Lower leg skin (tissue), 4 donors: ENCODE data around the gene COMMD1. TPM values are rescaled to one million over a fixed set of nuclear protein-coding genes. Genes with fewer than 3 reads are reported as not detected.

Source experiments
- DNase-seq, 2 donors: peaks; one replicate each; pipeline ENCODE4 v3.0.0-alpha.2; 2019; ENCODE audit warnings: low spot score in 2 of 2
- H3K4me3 ChIP-seq: fragments of 200-600 bp; sonication (generic); 2 replicates; pipeline ENCODE4 v1.5.1; 2017; ENCODE audit warnings: mild to moderate bottlenecking, low read depth; ENCODE audit not compliant: poor library complexity, severe bottlenecking
- POLR2A ChIP-seq, 2 donors: fragments of 450-650 bp; IDR thresholded peaks; one replicate each; pipeline ENCODE4 v1.6.1; 2016 to 2017; ENCODE audit warnings: antibody characterized with exemption in 2 of 2, mild to moderate bottlenecking in 1 of 2, moderate library complexity in 1 of 2
- WGBS, 2 donors: methylation state at CpG; one replicate each; pipeline ENCODE4 v1.1.5; 2018; 5-methylcytosine and 5-hydroxymethylcytosine counted together
- intact Hi-C: fragments of 100-400 bp; cut with DNase I; formaldehyde crosslinking; loops from one replicate; pipeline ENCODE4 v1.15.0; 2023; ENCODE audit warnings: low total_unique reads
- total RNA-seq, 4 donors: library from RNA; depleted of rRNA; stranded (reverse); fragments of >200 nt; gene quantifications; one replicate each; pipeline ENCODE4 v1.1.0, GENCODE V29; 2016
- TF ChIP-seq, protein P1 (sequence below), 3 donors: fragments of 450-650 bp; IDR thresholded peaks; one replicate each; pipeline ENCODE4 v1.5.1; 2016; ENCODE audit warnings: antibody characterized with exemption in 3 of 3, mild to moderate bottlenecking in 3 of 3, moderate library complexity in 2 of 3

COMMD1 gene
- total RNA-seq, 4 donors from 2014 or later = 39.2 to 46.9 (median 43.1) TPM

DNA sequence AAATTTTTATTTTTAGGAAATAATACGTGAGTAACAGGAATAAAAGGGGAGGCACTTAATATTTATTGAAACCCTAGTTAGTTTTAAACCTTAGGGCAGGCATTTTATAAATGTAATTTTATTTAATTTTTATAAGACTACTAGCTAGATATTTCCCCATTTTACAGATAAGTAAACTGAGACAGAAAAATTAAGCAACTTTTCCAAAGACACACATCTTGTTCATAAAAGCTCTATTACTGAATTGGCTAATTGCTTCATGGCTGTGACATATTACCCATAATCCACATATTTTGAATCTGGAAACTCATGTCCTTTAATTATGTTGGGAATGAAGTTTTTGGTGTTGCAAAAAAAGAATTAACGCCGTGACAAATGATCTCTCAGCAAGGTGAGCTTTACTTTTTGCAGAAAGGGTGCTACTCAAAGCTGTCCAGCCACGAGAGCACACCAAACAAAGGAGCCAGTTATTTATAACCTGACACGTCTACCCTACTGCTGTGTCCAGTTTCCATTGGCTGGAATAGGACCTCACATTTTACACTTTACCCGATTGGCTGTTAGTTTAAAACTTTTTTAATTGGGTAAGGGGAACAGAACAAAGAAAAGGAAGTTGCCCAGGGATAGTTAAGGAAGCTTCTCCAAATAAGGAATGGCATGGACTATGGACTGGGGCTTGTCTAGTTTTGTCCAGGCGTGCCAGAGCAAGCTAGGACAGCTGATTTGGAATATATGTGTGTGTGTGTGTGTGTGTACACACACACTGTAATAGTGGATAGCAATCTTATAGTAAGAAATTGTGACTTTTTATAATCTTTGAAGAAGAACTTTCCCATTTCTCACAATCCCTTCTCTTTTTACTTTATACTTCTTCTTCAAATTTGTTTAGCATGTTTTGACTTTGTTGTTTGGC is 54.2 kb downstream of the COMMD1 start:
- WGBS, 2 donors = 90 to 92% methylated on average over 7 of the region's 7 CpGs
- H3K4me3 ChIP-seq = no peak overlapping the region
- intact Hi-C loops = no loop called here
- DNase-seq = no peak
- TF ChIP-seq, protein P1, sequence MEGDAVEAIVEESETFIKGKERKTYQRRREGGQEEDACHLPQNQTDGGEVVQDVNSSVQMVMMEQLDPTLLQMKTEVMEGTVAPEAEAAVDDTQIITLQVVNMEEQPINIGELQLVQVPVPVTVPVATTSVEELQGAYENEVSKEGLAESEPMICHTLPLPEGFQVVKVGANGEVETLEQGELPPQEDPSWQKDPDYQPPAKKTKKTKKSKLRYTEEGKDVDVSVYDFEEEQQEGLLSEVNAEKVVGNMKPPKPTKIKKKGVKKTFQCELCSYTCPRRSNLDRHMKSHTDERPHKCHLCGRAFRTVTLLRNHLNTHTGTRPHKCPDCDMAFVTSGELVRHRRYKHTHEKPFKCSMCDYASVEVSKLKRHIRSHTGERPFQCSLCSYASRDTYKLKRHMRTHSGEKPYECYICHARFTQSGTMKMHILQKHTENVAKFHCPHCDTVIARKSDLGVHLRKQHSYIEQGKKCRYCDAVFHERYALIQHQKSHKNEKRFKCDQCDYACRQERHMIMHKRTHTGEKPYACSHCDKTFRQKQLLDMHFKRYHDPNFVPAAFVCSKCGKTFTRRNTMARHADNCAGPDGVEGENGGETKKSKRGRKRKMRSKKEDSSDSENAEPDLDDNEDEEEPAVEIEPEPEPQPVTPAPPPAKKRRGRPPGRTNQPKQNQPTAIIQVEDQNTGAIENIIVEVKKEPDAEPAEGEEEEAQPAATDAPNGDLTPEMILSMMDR (IDR thresholded peaks at IDR 0.05) = no peak
- TF ChIP-seq POLR2A (IDR thresholded peaks at IDR 0.05) = no peak

DNA sequence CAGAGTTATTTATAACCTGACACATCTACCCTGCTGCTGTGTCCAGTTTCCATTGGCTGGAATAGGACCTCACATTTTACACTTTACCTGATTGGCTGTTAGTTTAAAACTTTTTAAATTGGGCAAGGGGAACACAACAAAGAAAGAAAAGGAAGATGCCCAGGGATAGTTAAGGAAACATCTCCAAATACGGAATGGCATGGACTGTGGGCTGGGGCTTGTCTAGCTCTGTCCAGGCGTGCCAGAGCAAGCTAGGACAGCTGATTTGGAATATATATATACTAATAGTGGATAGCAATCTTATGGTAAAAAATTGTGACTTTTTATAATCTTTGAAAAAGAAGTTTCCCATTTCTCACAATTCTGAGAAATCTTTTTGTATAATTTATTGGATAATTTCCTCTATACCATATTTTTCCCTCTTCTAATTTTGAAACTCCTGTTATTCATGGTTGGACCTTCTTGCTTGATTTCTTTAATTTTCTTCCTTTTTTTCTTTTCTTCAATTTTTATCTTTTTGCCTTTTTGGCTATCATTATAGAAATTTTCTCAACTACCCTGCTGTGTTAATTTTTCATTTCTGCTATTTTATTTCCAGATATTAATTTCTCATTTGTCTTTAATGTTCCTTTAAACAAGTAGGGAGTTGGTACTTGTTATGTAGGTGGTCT is 55.9 kb downstream of the COMMD1 start:
- intact Hi-C loops = no loop called here
- no peak for DNase-seq
- H3K4me3 ChIP-seq = no peak overlapping the region
- TF ChIP-seq POLR2A (IDR thresholded peaks at IDR 0.05) = no peak
- TF ChIP-seq, protein P1 (IDR thresholded peaks at IDR 0.05) = no peak
- 72 to 90% methylated on average over 2 of the region's 2 CpGs for WGBS, 2 donors

DNA sequence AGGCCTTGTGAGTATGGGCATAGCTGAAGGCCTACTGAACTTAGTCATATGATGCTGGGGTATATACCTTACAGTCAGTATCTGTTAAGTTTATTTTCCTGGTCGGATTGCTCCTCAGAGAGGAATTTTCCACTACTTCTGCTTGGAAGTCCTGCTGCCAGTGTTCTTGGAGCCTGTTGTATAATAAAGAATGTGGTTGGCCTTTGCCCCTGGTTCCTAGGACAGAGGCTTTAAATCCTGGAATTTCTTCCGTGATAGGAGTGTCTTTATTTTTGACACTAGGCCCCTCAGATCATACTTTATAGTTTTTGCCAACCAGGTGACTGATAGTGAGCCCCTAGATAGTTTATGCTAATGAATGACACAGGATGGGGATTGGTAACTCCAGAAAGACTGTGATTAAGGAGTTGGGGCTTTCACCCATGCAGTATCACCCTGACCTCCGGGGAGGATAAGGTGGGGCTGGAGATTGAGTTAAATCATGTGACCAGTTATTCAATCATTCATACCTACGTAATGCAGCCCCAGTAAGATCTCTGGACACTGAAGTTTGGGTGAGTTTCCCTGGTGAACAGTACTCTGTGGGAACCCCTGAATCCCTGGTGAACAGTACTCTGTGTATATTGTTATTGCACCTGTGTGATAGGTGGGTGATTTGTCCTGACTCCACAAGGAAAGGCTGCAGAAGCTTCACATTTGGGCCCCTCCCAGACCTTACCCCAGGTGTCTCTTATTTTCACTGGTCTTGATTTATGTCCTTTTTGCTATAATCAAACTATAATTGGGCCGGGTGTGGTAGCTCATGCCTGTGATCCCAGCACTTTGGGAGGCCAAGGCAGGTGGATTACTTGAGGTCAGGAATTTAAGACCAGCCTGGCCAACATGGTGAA is 56.9 kb downstream of the COMMD1 start:
- 83 to 89% methylated on average over 5 of the region's 5 CpGs for WGBS, 2 donors
- no peak for DNase-seq
- TF ChIP-seq, protein P1 (IDR thresholded peaks at IDR 0.05) = no peak
- intact Hi-C loops = no loop called here
- no peak overlapping the region for H3K4me3 ChIP-seq

DNA sequence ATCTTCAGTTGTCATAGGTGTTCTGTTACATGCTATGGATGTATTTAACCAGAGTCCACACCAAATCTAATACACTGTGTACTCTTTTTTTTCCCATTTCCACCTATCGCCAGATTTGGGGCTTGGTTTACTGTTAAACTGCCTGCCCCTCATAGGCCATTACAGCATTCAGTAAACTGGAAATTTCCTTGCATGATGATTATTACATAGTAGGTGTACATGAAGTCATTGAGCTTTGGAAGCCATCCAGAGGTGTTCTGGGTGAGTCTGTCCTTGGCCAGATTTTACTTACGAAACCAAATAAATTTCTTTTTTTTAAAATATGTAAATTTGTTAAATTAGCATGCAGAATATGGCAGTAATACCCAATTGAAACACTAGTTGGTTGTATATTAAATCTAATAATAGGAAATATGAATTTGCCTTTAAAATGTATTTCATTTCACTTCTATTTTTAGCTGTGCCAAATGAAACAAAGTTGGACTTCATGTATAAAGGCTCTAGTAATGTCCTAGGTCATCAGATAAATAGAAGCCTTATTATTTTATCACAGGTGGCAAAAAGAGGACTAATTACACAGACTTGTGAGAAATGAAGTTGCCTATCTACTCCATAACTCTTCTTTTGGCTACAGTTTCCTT is 60.7 kb downstream of the COMMD1 start:
- no peak overlapping the region for H3K4me3 ChIP-seq
- intact Hi-C loops = no loop called here
- TF ChIP-seq, protein P1 (IDR thresholded peaks at IDR 0.05) = no peak
- no peak for TF ChIP-seq POLR2A (IDR thresholded peaks at IDR 0.05)
- 87 to 88% methylated on average over 2 of the region's 2 CpGs for WGBS, 2 donors
- no peak for DNase-seq

DNA sequence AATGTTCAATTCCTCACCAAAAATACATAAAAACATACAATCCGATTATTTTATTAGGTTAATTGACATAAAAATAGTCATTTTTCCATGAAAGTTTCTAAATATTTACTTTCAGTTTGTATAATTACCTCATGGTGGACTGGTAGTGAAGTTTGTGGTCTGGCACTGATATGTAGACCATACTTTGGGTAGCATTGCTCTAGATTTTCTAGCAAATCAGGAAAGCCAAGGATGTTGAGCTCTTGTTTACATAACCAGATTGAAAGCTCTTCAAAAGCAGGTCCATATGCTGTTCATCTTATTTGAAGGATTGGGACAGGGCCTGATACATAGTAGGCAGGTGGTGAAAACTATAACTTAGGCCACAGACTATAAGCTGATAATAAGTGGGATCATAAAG is 61.8 kb downstream of the COMMD1 start:
- intact Hi-C loops = no loop called here
- H3K4me3 ChIP-seq = no peak overlapping the region
- WGBS, 2 donors = 62 to 75% methylated on average over 1 of the region's 1 CpG
- TF ChIP-seq, protein P1 (IDR thresholded peaks at IDR 0.05) = no peak
- no peak for TF ChIP-seq POLR2A (IDR thresholded peaks at IDR 0.05)
- no peak for DNase-seq
